GM12892 (cell line): ENCODE results near the gene AHSA1.

ENCODE experiments used
- POLR2A ChIP-seq: IDR thresholded peaks from 2 replicates; pipeline ENCODE4 v1.6.1; 2011; ENCODE audit warnings: low read depth, low read length, control low read depth
- TAF1 ChIP-seq: IDR thresholded peaks from 2 replicates; pipeline ENCODE4 v1.6.1; 2011; ENCODE audit warnings: low read depth, mild to moderate bottlenecking, control low read depth, low read length, borderline replicate concordance

DNA sequence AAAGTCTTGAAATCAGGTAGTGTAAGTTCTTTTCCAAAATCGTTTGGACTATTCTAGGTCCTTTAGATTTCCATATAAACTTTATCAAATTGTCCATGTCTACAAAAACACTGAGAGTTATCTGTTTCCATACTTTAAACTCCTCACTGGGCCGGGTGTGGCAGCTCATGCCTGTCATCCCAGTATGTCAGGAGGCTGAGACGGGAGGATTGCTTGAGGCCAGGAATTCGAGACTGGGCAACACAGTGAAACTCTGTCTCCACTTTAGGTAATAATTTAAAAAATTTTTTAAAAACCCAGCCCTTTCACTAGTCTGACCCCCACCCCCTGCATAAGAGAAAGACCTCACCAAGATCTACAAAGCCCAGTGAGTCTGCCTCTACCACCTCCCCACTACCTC is 47.1 kb downstream of the AHSA1 start:
- TF ChIP-seq POLR2A (no peak), TAF1 (no peak)
